ENCODE data around the gene LARP1B. TPM values are rescaled to one million over a fixed set of nuclear protein-coding genes. Genes with fewer than 3 reads are reported as not detected.
"Not testable (repeated sequence)": the region's sequence is repeated elsewhere in the genome, so short reads cannot be mapped to it uniquely, and the experiment has no call there.

Gene LARP1B
- total and polyA plus RNA-seq, 9 of the 15 experiments (the other 6 are each of a cell fraction or from before 2014, with no cell fraction given) = 19.2 to 59.7 (median 37.9) TPM

- ChIA-PET CTCF (ENCODE audit: low intra/inter-chr PET ratio) (no interaction called here), POLR2A (interaction anchor here (3.4 kb wide), 1 partner anchor 16 kb away, joined by 9 read pairs; the partner anchor contains the start of gene LARP1B)
- no peak overlapping the region for H3K4me2 ChIP-seq (ENCODE audit: insufficient read depth, low read length)
- intact Hi-C loops (cut with micrococcal nuclease) (no loop called here), in situ Hi-C loops (cut with MboI) (no loop called here)
- TF ChIP-seq MAFG (tag; conservative IDR thresholded peaks at IDR 0.05) = peak; percentile 92
- no peak for TF ChIP-seq EP400 (IDR thresholded peaks at IDR 0.05)
- TF ChIP-seq ZNF184 (CRISPR knock-in tag; IDR thresholded peaks at IDR 0.05) = no peak
- TF ChIP-seq OTX1 (CRISPR knock-in tag; IDR thresholded peaks at IDR 0.05) = no peak
- TF ChIP-seq NFATC3 (IDR thresholded peaks at IDR 0.05) = no peak
- TF ChIP-seq MAFK (IDR thresholded peaks at IDR 0.05; ENCODE audit: low read length) = peak; percentile 97
- TF ChIP-seq MLX (CRISPR knock-in tag; conservative IDR thresholded peaks at IDR 0.05) = no peak
- peak; percentile 97 for TF ChIP-seq MAFF (IDR thresholded peaks at IDR 0.05; ENCODE audit: low read length)
- TF ChIP-seq SAFB2 (IDR thresholded peaks at IDR 0.05; ENCODE audit: borderline replicate concordance, low read depth, low read length, severe bottlenecking) = no peak
- TF ChIP-seq ZNF316 (IDR thresholded peaks at IDR 0.05) = peak; percentile 96
- peak; percentile 93 for TF ChIP-seq C11orf30 (IDR thresholded peaks at IDR 0.05; ENCODE audit: low read depth)
- no peak overlapping the region for H2AFZ ChIP-seq (ENCODE audit: low read depth, low read length)
- no peak for FAIRE-seq
- DNase-seq (ENCODE audit: extremely low read depth in 1 of 4, low spot score in 3 of 4) = no peak
- H3K79me2 ChIP-seq (ENCODE audit: control insufficient read depth, insufficient read depth, low read length) = peaks cover 24% of the 10 kb centered on the region
- no peaks in the 10 kb centered on the region for H3K4me1 ChIP-seq (replicated peaks in 1 of 2; ENCODE audit: control insufficient read depth in 2 of 2, insufficient read depth in 2 of 2, low read length in 2 of 2)
- H3K27ac ChIP-seq (ENCODE audit: extremely low read depth, low read depth, low read length) = no peak overlapping the region
- H3K27me3 ChIP-seq (ENCODE audit: control insufficient read depth in 2 of 2, insufficient read depth in 2 of 2, low read length in 2 of 2) = no peaks in the 10 kb centered on the region
- no TSS peak for BruUV-seq (replicated peaks)
- no peaks in the 10 kb centered on the region for H4K20me1 ChIP-seq (replicated peaks; ENCODE audit: control insufficient read depth, insufficient read depth, low read length)
- H3K9me3 ChIP-seq (replicated peaks; ENCODE audit: control insufficient read depth, insufficient read depth, low read depth, low read length) = no peaks in the 10 kb centered on the region
- no peak overlapping the region for H3K9ac ChIP-seq (ENCODE audit: insufficient read depth in 1 of 2, low read depth in 2 of 2, low read length in 2 of 2)
- no peak overlapping the region for H3K4me3 ChIP-seq
- no peak for ATAC-seq
- H3K36me3 ChIP-seq (ENCODE audit: control insufficient read depth, insufficient read depth, low read length) = peaks cover 60% of the 10 kb centered on the region
- 62% methylated on average over 4 of the region's 4 CpGs for WGBS (ENCODE audit: insufficient coverage, low coverage, missing lambda C conversion rate)
- no peaks in the 10 kb centered on the region for H3K9me1 ChIP-seq (ENCODE audit: control insufficient read depth, insufficient read depth, low read length)
These were observed 15.4 kb downstream of the LARP1B start for GRCh38 chr4:128076464-128076863.

GRCh38 chr4:128095293-128095692 lies 34.2 kb downstream of the LARP1B start:
- H2AFZ ChIP-seq (ENCODE audit: low read depth, low read length); ATAC-seq; H3K9me1 ChIP-seq (ENCODE audit: control insufficient read depth, insufficient read depth, low read length); in situ Hi-C loops (cut with MboI); H4K20me1 ChIP-seq (replicated peaks; ENCODE audit: control insufficient read depth, insufficient read depth, low read length); H3K79me2 ChIP-seq (ENCODE audit: control insufficient read depth, insufficient read depth, low read length); FAIRE-seq; CTCF ChIA-PET (ENCODE audit: low intra/inter-chr PET ratio); H3K4me2 ChIP-seq (ENCODE audit: insufficient read depth, low read length); H3K27me3 ChIP-seq (ENCODE audit: control insufficient read depth in 2 of 2, insufficient read depth in 2 of 2, low read length in 2 of 2); BruUV-seq (replicated peaks); POLR2A ChIA-PET; H3K9me3 ChIP-seq (replicated peaks; ENCODE audit: control insufficient read depth, insufficient read depth, low read depth, low read length); H3K4me3 ChIP-seq; H3K9ac ChIP-seq (ENCODE audit: insufficient read depth in 1 of 2, low read depth in 2 of 2, low read length in 2 of 2); H3K27ac ChIP-seq (ENCODE audit: extremely low read depth, low read depth, low read length); intact Hi-C loops (cut with micrococcal nuclease); DNase-seq (ENCODE audit: extremely low read depth in 1 of 4, low spot score in 3 of 4); H3K4me1 ChIP-seq (replicated peaks in 1 of 2; ENCODE audit: control insufficient read depth in 2 of 2, insufficient read depth in 2 of 2, low read length in 2 of 2): not testable (repeated sequence)
- H3K36me3 ChIP-seq (ENCODE audit: control insufficient read depth, insufficient read depth, low read length) = peaks cover 74% of the 10 kb centered on the region
- WGBS (ENCODE audit: insufficient coverage, low coverage, missing lambda C conversion rate) = 92% methylated on average over 5 of the region's 6 CpGs
